GM18951 (cell line): ENCODE data around the gene RPL36.

ENCODE experiments used
- POLR2A ChIP-seq: IDR thresholded peaks from 4 replicates; pipeline ENCODE4 v1.6.1; 2011; ENCODE audit warnings: mild to moderate bottlenecking; ENCODE audit not compliant: insufficient read length, insufficient read depth; ENCODE audit errors: extremely low read depth
- in situ Hi-C: fragments of 300-500 bp; cut with MboI; formaldehyde crosslinking; loops from one replicate; pipeline ENCODE4 v1.12.0; 2022; ENCODE audit warnings: low sequenced_read_pairs, mixed read lengths, inconsistent platforms; ENCODE audit not compliant: unreplicated experiment

RPL36 gene

GRCh38 chr19:5690955-5691821 is 1.1 kb downstream of the RPL36 start:
- TF ChIP-seq POLR2A: no peak
- in situ Hi-C loops: no loop called here

GRCh38 chr19:5691822-5692722 is 2.0 kb downstream of the RPL36 start:
- in situ Hi-C loops: no loop called here

GRCh38 chr19:5692723-5693194 is 2.7 kb downstream of the RPL36 start:
- TF ChIP-seq POLR2A: peak; percentile 14
- in situ Hi-C loops: no loop called here

More at GRCh38 chr19:5691822-5692722, 2.0 kb downstream of the RPL36 start:
- TF ChIP-seq POLR2A: no peak

GRCh38 chr19:5693195-5694166 is 3.4 kb downstream of the RPL36 start:
- no peak for TF ChIP-seq POLR2A
- in situ Hi-C loops: no loop called here

- TF ChIP-seq POLR2A: no peak
- in situ Hi-C loops: no loop called here
Measured at GRCh38 chr19:5694167-5694955, 4.3 kb downstream of the RPL36 start.

- TF ChIP-seq POLR2A: peak; percentile 7
- in situ Hi-C loops: no loop called here
Measured at GRCh38 chr19:5694956-5695648, 5.0 kb downstream of the RPL36 start.

GRCh38 chr19:5695649-5696195 is 5.6 kb downstream of the RPL36 start:
- TF ChIP-seq POLR2A: peak; percentile 8
- in situ Hi-C loops: no loop called here

GRCh38 chr19:5696196-5697021 is 6.3 kb downstream of the RPL36 start:
- in situ Hi-C loops: no loop called here
- TF ChIP-seq POLR2A: no peak

- in situ Hi-C loops: no loop called here
- TF ChIP-seq POLR2A: no peak
Measured at GRCh38 chr19:5697022-5697889, 7.2 kb downstream of the RPL36 start.
